ENCODE data around the gene MAP4. TPM values are rescaled to one million over a fixed set of nuclear protein-coding genes. Genes with fewer than 3 reads are reported as not detected.

The MAP4 gene
- total RNA-seq, 1 donor from 2014 or later, result 275 TPM

GRCh38 chr3:47877719-47878118 is 138.5 kb downstream of the MAP4 start:
- no peaks in the 10 kb centered on the region for H3K9me3 Mint-ChIP-seq (ENCODE audit: unreplicated experiment)
- DNase-seq (ENCODE audit: extremely low spot score, unreplicated experiment), result no peak
- no peak for TF ChIP-seq CTCF (IDR thresholded peaks at IDR 0.05)
- H3K27ac Mint-ChIP-seq (ENCODE audit: unreplicated experiment), result peak overlapping the region; percentile 15
- no peak overlapping the region for H3K4me3 Mint-ChIP-seq (ENCODE audit: unreplicated experiment)
- H3K4me1 Mint-ChIP-seq (ENCODE audit: unreplicated experiment), result peaks cover 7% of the 10 kb centered on the region
- H3K27me3 Mint-ChIP-seq (ENCODE audit: unreplicated experiment), result no peaks in the 10 kb centered on the region
- peaks cover 21% of the 10 kb centered on the region for H3K36me3 Mint-ChIP-seq (ENCODE audit: unreplicated experiment)

GRCh38 chr3:47877290-47877689 is 138.9 kb downstream of the MAP4 start:
- H3K4me3 Mint-ChIP-seq (ENCODE audit: unreplicated experiment), result no peak overlapping the region

GRCh38 chr3:47874913-47875312 is 141.3 kb downstream of the MAP4 start:
- Mint-ChIP-seq H3K27ac (ENCODE audit: unreplicated experiment) (no peak overlapping the region), H3K4me3 (ENCODE audit: unreplicated experiment) (no peak overlapping the region), H3K9me3 (ENCODE audit: unreplicated experiment) (no peaks in the 10 kb centered on the region), H3K4me1 (ENCODE audit: unreplicated experiment) (peaks cover 7% of the 10 kb centered on the region), H3K27me3 (ENCODE audit: unreplicated experiment) (no peaks in the 10 kb centered on the region), H3K36me3 (ENCODE audit: unreplicated experiment) (peaks cover 38% of the 10 kb centered on the region)
- no peak for TF ChIP-seq CTCF (IDR thresholded peaks at IDR 0.05)
- no peak for DNase-seq (ENCODE audit: extremely low spot score, unreplicated experiment)

More at GRCh38 chr3:47877290-47877689, 138.9 kb downstream of the MAP4 start:
- Mint-ChIP-seq H3K36me3 (ENCODE audit: unreplicated experiment) (peaks cover 22% of the 10 kb centered on the region), H3K27me3 (ENCODE audit: unreplicated experiment) (no peaks in the 10 kb centered on the region), H3K27ac (ENCODE audit: unreplicated experiment) (peak overlapping the region; percentile 15), H3K4me1 (ENCODE audit: unreplicated experiment) (peaks cover 7% of the 10 kb centered on the region), H3K9me3 (ENCODE audit: unreplicated experiment) (no peaks in the 10 kb centered on the region)
- no peak for TF ChIP-seq CTCF (IDR thresholded peaks at IDR 0.05)
- DNase-seq (ENCODE audit: extremely low spot score, unreplicated experiment), result no peak

- H3K4me3 Mint-ChIP-seq (ENCODE audit: unreplicated experiment), result no peak overlapping the region
- H3K9me3 Mint-ChIP-seq (ENCODE audit: unreplicated experiment), result no peaks in the 10 kb centered on the region
- H3K27me3 Mint-ChIP-seq (ENCODE audit: unreplicated experiment), result no peaks in the 10 kb centered on the region
- H3K27ac Mint-ChIP-seq (ENCODE audit: unreplicated experiment), result no peak overlapping the region
- no peak for DNase-seq (ENCODE audit: extremely low spot score, unreplicated experiment)
- TF ChIP-seq CTCF (IDR thresholded peaks at IDR 0.05), result no peak
- H3K4me1 Mint-ChIP-seq (ENCODE audit: unreplicated experiment), result peaks cover 7% of the 10 kb centered on the region
- H3K36me3 Mint-ChIP-seq (ENCODE audit: unreplicated experiment), result peaks cover 43% of the 10 kb centered on the region
Observed at GRCh38 chr3:47874438-47874837, 141.8 kb downstream of the MAP4 start.

GRCh38 chr3:47872916-47873315 is 143.3 kb downstream of the MAP4 start:
- Mint-ChIP-seq H3K36me3 (ENCODE audit: unreplicated experiment) (peaks cover 49% of the 10 kb centered on the region), H3K27me3 (ENCODE audit: unreplicated experiment) (no peaks in the 10 kb centered on the region), H3K4me3 (ENCODE audit: unreplicated experiment) (no peak overlapping the region), H3K27ac (ENCODE audit: unreplicated experiment) (no peak overlapping the region), H3K9me3 (ENCODE audit: unreplicated experiment) (no peaks in the 10 kb centered on the region), H3K4me1 (ENCODE audit: unreplicated experiment) (peaks cover 4% of the 10 kb centered on the region)
- no peak for DNase-seq (ENCODE audit: extremely low spot score, unreplicated experiment)
- no peak for TF ChIP-seq CTCF (IDR thresholded peaks at IDR 0.05)

All from osteocyte (in vitro differentiated cells).